SH-SY5Y (cell line): ENCODE measurements around the gene SPAG9.

Experiments
- GATA2 ChIP-seq: IDR thresholded peaks from 2 replicates; pipeline ENCODE4 v1.6.1; 2011; ENCODE audit warnings: mild to moderate bottlenecking, low read depth, low read length
- GATA3 ChIP-seq: IDR thresholded peaks from 2 replicates; pipeline ENCODE4 v1.6.1; 2011; ENCODE audit warnings: low read depth, mild to moderate bottlenecking, low read length, moderate library complexity

DNA sequence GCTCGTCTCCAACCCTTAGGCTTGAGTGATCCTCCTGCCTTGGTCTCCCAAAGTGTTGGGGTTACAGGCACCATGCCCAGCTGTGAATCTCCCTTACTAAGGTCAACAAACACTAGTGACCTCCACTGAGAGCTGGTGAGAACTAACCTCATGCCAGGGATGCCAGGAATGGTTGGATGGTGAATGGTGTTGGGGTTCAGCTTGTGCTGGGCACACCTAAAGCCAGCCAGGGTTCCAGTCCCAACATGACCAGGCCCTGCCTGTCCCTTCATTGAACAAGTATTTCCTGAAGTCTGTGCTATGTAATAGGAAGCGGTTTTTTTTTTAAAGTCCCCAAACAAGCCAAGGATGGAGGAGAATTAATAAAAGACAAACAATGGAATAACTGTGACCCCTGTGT lies 198.6 kb downstream of the SPAG9 start:
- TF ChIP-seq GATA2 = no peak
- TF ChIP-seq GATA3 = no peak
